Stimulated activated CD4-positive, alpha-beta T cell treated with anti-CD3 and anti-CD28 coated beads, Interleukin-15, amount 100 ng/mL, for 48 hours (primary cell): ENCODE measurements around the gene TTC31.

Experiments used
- DNase-seq, 2 donors: peaks; one replicate each; pipeline ENCODE4 v3.0.0-alpha.2; 2020; ENCODE audit warnings: low read depth in 2 of 2

The TTC31 gene

DNA sequence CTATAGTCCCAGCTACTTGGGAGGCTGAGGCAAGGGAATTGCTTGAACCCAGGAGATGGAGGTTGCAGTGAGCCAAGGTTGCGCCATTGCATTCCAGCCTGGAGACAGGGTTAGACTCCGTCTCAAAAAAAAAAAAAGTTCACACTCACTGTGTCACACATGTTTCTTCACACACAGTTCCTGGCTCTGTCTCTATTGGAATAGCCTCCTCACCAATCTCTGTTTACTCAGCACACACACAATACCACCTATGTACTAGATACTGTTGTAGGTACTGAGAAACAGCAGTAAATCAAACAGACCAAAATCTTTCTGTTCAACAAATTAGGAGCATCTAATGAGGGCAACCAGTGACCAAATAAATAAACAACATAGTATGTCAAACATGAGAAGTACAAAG, 3.3 kb downstream of the TTC31 start:
- DNase-seq, result no peak

DNA sequence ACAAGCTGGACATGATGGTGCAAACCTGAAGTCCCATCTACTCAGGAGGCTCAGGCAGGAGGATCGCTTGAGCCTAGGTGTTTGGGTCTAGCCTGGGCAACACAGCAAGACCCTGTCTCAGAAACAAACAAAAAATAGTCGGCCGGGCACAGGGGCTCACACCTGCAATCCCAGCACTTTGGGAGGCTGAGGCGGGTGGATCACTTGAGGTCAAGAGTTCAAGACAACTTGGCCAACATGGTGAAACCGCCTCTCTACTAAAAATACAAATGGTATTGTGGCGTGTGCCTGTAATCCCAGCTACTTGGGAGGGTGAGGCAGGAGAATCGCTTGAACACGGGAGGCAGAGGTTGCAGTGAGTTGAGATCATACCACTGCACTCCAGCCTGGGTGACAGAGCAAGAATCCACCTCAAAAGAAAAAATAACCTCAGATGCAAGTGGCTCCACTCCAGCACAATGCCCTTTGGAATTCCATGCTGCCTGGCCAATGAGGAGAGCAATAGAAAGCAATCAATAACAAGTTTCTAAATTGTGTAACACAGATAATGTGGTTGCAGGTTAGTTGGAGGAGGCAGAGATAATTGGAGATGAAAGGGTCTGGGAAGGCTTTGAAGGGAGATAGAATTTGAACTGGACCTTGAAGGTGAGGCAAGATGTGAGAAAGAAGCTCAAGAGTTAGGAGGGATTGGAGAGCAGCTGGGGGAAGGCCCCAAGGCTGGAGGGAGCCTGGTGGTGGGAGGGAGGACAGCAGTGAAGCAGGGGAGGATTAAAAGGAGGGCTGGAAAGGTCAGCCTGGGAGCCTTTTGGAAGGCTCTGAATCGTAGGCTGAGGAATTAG, 6.0 kb downstream of the TTC31 start:
- no peak for DNase-seq

DNA sequence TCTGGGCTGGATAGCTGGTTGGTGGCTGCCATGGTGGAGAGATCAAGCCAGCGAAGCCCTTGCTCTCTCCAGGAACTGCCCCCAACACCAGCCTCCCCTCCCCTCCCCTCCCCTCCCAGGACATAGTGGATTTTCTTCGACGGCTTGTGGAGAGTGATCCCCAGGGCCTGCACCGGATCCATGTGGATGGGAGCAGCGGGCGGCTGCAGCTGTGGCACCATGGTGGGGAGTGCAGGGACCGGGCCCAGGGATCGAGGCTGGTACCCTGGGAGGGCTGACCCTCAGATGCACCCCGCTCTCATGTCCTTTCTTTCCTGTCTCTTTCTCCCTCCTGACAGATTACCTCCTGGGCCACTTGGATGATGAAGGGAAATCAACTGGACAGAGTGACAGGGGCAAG, 7.0 kb downstream of the TTC31 start:
- no peak for DNase-seq

DNA sequence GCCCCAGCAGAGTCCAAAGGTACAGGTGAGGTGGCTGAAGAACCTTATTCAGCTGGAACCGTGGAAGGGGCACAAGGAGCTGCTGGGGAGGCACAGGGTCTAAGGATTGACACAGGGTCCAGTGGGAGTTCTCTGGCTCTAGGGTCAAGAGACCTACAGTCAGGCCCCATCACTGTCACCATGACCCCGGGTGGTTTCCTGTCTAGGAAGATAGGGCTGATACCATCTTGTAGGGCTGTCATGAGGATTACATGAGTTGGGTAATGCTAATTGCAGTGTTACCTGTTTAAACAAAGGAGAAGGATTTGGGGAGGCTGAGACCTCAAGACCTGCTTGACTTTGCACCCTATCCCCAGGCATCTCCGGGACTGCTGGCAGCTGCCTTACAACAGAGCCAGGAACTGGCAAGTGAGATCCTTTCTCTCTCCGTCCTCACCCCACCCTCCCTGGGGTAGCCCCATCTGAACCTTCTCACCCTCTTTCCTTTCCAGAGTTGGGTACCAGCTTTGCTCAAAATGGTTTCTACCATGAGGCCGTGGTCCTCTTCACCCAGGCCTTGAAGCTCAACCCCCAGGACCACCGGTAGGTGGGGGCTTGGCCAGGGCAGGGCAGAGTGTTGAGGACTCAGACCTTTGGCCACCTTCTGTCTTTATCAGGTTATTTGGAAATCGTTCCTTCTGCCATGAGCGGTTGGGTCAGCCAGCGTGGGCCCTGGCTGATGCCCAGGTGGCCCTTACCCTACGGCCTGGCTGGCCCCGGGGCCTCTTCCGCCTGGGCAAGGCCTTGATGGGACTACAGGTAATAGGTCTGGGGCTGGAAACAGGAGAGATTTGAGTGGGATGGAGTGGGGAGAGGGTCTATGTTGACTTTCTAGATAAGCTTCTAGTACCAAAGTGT, 9.0 kb downstream of the TTC31 start:
- DNase-seq, result no peak

DNA sequence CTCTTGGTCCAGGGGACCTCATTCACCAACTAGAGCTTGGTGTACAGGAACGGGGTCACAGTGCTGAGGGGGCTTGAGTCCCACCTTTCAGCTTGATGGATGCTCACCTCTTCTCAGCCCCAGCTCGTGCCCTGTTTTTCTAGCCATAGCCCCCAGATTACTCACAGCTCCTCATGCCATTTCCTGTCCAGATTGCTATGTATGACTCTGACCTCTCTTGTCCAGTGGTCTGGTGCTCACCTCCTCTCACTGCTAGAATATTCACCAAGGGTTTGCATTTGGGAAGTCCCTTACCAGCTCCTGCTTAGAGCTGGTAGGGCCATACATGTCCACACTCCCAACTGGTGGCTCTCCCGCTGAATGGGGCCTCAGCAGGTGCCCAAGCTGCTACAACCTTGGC, 10.7 kb downstream of the TTC31 start:
- no peak for DNase-seq

DNA sequence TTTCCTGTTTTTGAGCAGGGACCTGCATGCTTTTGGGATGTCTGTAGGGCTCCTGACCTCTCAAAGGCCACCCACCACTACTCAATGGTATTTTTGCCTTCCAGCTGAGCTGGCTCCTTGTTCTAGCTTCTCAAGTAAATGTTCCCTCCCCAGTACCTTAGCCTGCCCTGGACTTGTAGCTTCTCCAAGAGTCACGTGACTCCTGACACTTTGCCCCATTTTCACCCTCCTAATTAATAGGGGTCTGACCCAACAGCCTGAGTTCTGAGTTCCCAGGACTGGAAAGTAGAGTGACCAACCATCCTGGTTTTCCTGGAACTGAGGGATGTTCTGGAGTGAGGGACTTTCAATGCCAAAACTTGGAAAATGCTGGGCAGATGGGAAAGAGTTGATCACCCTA, 12.6 kb downstream of the TTC31 start:
- DNase-seq, result no peak

DNA sequence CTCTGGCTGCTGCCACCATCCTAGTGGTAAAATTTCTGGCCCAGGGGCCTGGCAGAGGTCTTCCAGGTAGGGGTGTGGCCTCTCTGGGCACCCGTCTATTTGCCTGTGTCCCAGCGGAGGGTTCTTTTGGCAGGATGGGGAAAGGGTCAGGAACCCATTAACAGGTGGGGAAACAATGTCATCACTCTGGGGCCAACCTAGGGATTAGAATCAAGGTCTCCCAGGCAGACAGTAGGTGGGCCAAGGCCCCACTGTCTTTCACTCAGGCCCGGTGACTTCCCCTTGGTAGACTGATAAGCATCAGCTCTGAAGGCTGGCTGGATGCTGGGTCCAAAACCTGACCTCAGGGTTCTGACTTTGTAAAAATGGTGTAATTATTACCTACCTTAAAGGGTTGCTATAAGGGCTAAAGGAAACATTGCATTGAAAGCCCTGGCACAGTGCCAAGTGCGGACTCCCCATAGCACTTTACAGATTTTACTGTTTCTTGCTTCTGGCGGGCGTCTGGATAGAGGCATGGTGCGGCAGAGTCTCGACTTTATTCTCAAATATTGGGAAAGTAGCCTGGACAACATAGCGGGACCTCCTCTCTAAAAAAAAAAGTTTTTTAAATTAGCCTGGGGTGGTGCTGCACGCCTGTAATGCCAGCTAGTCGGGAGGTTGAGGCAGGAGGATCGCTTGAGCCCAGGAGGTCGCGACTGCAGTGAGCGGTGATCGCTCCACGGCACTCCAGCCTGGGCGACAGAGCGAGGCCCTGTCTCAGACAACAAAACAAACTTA, 14.3 kb downstream of the TTC31 start:
- no peak for DNase-seq

DNA sequence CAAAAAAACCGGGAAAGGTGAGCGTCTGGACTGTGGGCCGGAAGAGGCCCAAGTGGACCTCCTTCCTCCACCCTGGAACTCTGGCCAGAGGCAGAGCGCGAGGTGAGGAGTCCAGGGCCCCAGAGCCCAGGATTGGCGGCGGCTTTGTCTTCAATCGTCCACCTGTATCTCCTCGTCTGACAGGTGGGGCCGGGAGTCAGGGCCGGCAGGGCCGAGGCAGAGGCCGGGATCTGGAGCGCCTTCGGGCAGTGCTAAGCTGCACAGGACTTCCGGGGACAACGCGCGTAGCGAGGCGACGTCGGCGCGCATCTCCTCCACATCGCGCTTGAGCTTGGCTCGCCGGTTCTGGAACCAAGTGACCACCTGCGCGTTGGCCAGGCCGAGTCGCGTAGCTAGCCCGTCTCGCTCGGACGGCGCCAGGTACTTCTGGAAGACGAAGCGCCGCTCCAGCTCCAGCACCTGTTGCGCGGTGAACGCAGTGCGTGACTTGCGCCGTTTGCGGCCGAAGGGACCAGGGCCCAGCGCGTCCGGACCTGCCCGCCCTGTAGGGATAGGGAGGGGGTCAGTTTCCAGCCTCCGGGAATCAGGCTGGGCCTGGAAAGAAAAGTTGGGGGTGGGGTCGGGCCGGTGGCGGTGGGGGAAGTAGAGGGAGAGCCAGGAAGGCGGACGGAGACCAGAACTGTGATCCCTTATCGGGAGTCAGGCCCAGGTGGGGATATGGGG, 15.1 kb downstream of the TTC31 start:
- no peak for DNase-seq

DNA sequence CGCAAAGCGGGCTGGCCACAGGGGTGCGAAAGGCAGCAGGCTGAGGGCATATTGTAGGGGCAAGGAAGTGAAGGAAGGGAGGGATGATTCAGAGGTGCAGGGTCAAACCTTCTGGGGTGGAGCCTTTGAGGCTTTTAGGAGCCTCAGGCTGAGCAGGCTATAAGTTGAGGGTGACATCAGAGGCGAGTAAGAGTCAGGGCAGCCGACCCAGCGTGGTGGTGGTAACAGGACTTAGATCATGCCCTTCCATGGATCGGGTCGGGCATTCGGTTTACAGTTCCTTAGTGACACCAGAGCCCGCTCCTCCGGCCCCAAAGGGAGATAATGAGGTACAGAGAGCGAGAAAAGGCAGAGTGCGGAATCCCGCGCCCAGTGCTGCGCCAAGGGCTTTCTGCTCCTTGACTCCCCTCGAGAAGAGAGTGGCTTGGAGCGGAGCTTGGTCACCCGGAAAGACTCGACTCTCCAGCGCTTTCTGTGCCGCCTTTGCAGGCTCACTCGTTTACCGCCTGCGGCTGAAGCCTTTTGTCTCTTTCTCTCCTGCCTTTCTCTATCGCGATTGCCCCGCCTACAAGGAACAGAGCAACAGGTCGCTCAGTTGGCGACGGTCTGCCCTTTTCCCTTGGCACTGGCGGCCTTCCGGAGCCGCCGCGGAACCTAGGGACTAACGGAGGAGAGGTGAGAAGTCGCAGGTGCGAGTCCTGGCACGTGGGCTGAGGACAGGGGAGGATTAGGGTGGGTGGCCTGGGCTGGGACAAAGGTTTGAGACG, 15.8 kb downstream of the TTC31 start:
- no peak for DNase-seq

DNA sequence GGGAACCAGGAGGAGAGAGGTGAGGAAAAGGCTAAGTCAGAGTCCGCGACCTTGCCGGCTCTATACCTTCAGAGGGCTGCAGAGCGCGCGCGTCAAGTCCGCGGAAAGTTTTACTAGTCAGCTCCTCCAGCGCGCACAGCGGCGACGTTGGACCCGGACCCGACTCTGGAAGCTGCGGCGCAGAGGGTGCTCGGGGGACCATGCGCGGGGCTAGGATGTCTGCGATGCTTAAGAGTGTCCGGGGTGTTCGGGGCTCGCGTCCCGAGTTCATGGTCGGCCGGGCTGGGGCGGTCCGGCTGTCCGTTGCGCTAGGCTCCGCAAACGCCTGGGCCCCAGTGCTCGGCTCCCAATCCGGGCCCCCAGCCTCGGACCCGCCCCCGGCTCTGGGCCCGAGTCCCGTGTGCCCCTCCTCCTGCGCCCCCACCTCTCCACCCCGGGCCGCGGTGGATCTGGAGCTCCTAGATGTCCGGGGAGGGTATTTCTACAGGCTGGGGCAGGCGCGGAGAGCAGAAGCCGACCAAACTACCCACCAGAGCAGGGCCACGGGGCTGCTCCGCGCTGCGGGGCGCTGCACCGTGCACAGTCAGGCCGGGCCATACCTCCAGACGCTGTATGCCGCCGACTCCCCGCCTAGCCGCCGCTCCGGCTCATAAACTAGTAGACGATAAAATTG, 16.5 kb downstream of the TTC31 start, which contains the start of gene LBX2:
Gene LBX2, minus strand, starts transcription at position 337 of the 673 bp plus-strand sequence. Its CDS starts 66 bp downstream, at position 271.
- no peak for DNase-seq

DNA sequence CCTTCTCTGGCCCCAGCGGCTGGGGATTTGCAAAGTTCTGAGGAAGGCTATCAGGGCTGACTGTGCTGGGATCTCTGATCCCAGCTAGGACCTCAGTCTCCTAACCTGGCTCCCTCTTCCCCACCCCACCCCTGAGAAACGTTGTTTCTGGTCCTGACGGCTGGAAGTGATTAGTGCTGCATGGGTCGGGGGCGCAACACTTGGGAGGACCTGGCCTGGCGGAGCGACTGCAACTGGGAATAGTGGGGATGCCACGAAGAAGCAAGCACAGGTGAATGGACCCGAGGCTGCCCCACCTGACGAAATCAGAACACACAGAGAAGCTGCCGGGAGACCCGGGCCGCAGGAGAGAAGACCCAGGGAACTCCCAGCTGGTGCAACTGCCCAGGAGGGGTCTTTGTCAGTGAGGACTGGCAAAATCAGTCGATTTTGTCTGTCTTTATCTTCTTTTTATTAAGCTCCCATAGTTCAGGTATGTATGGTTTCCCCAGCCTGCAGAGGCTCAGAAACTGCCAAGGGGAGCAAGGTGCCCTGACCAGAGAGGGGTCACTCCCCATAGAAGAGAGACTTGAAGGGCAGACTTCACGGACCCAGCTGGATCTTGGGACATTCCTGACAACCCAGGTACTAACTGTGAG, 17.2 kb downstream of the TTC31 start:
- no peak for DNase-seq

DNA sequence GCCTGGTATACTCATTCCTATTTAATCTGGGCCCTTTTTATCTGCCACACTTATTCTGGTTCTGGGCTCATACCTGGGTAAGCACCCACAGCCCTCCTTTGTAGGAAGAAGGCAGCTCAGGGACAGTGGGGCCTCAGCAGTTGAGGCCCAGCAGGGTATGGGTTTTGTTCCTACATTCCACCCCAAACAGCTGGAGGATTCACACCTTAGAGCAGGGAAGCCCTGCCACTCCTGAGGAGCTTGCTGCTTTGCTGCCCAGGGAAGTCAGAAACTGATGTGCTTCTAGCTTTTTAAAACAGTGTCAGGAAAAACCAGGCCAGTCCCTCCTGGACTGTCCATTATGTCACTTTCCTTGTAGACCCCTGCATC, 17.7 kb downstream of the TTC31 start:
- no peak for DNase-seq

DNA sequence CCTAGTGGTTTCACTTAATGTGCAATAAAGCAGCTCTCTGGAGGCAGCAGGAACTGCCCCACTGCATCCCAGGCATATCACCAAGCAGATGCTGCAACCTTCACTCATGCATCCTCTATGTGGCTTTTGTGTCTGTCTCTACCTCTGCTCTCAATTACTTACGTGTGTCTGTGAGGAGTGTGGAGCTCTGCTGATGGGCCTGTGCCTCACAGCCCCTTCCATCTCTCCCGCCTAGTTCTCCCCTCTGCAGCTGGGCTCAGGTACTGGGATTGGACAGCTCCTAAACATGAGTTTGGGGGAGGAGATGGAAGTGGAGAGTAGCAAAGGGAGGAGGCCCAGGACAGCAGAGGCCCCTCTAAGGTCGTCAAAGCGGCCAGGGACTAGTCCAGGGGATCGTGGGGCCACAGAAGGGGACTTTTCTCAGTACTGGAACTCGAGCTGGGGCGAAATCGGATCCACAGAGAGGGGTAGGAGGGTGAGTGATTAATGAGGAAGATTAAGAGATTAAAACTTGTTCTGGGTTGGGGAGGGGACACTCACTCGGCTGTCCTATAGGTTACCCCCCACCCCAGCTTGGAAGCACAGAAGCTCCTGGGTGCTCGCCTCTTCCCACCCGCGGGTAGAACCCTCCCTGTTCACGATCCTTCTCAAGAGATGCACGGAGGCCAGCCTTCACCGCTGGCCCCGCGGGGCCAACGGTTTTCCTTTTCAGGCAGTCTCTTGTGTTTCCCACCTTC, 18.6 kb downstream of the TTC31 start:
- no peak for DNase-seq

DNA sequence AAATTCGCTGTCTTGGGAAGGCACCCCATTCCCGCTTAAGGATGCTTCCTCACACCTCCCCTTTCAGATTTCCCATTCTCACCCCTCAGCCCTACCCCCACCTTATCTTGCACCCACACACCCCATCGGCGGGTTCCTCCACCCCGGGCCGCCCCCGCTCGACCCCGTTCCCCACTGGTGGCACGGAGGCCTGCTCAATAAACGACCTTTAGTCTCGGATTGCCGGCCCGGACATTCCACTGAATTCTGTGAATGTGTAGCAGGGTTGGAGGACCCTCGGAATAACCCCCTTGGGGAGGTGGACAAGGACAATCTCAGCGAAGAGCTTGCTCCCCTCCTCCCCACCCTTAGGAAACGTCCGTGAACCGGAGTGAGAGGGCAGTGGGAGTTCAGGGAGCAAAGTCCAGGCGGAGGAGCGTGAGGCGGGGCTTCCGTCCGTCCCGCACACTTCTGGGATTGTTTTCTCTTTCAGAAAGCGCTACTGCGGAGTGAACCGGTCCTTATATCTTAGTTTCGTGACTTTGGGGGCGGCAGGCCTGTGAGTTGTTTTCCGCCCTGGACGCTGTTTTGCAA, 19.4 kb downstream of the TTC31 start:
- DNase-seq, result no peak

DNA sequence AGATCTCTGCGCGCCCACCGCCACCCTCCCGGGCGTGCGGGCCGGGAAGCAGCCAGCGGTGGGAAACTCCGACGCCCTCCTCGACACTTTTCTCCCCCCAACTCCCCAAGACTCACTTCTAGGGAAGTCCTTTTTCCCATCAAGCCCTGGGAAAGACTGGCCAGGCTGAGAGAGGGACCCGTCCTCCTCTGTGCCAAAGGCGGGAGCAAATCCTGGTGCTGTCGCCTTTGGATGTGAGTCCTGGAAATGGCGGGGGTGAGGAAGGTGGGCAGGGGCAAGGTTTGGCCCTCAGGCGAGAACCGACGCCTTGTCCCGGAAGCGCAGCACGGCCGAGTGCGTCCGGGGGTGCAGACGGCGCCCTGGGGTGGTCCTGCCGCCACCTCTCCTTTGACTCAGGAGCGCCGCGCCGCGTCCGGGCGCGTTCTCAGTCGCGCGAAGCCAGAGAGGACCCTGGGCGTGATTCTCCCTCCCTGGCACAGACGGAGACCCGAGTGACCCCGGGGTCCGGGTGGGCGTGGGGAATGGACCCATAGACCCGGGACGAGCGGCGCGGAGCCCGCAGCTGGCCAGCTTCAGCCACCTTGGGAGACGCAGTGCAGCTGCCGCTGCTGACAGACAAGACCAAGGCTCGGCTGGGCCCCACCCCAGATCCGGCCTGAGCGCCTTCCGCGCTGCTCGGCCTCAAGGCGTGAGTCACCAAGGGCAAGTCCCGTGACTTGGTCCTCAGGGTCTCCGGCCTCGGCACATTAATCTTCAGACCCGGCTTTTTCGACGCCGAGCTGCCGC, 20.0 kb downstream of the TTC31 start:
- no peak for DNase-seq

DNA sequence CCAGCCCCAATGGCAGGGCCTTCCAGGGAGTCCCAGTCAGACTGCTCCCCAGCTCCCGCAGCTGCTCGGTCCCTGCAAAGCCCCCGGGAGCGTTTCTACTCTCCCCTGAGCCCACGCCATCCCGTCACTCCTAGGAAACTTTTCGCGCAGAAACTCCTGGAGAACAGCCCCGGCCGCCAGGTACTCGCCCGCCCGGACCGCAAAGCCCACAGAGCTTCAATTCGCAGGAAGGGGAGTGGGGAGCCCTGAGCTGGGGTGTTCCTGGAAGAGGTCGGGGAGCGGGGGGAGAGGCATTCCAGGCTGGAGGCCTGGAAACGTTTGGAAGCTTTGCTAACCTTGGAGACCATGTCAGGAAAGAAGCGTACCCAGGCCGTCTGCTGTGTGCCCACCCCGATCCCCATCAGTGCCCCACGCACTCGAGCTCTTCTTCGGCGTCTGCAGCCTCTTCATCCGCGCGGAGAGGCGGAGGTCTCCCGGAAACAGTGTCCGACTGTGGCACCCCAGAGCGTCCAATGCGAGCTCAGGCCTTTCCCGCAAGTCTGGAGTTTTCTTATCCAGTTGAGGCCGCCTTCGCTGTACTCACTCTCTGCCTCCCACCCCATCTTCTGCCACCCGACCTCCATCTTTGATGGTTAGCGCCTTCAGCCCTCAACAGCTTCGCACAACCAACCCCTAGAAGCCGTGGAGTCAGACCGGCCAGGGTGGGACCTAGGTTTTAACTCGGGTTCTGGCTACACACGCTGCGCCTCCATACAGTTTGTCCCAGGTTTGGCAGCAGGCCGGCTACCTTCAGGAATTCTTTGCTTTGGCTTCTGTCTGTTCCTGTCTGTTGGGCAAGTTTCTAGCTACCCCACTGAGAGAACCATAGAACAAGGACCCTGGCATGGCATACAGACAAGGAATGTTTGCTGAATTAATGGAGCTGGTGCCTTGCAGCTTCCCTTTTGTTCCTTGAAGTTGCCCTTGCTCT, 20.9 kb downstream of the TTC31 start:
- no peak for DNase-seq

DNA sequence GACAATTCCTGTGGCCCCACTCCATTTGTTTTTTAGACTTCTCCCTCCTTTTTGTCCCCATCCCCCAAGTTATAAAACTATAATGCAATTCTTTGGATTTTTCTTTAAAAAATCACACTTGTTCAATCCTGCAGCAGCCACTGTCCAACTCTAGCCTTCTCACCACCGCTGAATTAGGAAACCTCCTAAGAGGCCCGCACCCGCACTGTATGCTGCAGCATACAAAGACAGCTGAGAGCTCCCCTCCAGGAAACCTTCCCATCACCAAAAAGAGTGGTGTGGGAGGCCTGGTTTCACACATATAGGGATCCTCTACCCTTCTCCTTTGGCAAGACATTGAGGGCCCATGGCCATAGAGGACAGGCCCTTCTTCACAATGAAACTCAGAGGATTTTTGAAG, 21.7 kb downstream of the TTC31 start:
- no peak for DNase-seq
